ENCODE measurements around the gene DDIT4. TPM values are rescaled to one million over a fixed set of nuclear protein-coding genes. Genes with fewer than 3 reads are reported as not detected.
A peak's percentile ranks its signal among the peaks of the same experiment; 100 is the strongest.

DDIT4 gene
- total and polyA plus RNA-seq, 9 of the 15 experiments (the other 6 are each of a cell fraction or from before 2014, with no cell fraction given) = 8.2 to 675 (median 159) TPM

DNA sequence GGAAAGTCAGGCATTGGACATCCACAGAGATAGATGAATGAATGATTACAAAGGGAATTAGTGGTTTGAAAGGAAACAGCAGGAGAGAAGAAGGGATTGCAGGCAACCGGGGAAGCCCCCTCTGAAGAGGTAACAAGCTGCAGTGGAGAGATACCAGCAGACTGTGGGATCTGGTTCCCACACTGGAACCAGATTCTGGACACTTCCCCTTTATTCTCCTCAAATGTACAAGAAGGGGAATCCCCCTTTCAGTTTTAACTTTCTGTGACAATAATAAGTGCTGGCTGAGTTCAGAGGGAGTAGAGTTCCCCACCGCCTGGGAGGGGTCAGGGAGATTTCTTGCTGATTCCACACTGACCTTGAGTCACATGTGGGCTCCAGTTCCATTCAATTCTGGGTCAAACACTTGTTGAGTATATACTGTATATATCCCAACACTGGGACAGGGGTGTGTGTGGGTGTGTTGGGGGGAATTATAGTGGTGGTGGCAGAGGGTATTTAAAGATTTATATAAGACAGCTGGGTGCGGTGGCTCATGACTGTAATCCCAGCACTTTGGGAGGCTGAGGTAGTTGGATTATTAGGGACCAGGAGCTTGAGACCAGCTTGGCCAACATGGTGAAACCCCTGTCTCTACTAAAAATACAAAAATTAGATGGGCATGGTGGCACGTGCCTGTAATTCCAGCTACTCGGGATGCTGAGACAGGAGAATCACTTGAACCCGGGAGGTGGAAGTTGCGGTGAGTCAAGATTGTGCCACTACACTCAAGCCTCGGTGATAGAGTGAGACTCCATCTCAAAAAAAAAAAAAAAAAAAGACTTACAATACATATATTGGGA, 16.5 kb upstream of the DDIT4 start (continued):
- TF ChIP-seq, protein P1, sequence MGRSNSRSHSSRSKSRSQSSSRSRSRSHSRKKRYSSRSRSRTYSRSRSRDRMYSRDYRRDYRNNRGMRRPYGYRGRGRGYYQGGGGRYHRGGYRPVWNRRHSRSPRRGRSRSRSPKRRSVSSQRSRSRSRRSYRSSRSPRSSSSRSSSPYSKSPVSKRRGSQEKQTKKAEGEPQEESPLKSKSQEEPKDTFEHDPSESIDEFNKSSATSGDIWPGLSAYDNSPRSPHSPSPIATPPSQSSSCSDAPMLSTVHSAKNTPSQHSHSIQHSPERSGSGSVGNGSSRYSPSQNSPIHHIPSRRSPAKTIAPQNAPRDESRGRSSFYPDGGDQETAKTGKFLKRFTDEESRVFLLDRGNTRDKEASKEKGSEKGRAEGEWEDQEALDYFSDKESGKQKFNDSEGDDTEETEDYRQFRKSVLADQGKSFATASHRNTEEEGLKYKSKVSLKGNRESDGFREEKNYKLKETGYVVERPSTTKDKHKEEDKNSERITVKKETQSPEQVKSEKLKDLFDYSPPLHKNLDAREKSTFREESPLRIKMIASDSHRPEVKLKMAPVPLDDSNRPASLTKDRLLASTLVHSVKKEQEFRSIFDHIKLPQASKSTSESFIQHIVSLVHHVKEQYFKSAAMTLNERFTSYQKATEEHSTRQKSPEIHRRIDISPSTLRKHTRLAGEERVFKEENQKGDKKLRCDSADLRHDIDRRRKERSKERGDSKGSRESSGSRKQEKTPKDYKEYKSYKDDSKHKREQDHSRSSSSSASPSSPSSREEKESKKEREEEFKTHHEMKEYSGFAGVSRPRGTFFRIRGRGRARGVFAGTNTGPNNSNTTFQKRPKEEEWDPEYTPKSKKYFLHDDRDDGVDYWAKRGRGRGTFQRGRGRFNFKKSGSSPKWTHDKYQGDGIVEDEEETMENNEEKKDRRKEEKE (IDR thresholded peaks at IDR 0.05; ENCODE audit: borderline replicate concordance in 1 of 2, control insufficient read depth in 1 of 2, low read depth in 2 of 2, low read length in 1 of 2) = no peak
- TF ChIP-seq POLR2B (IDR thresholded peaks at IDR 0.05; ENCODE audit: low read depth, partially characterized antibody) (no peak), ZKSCAN8 (CRISPR knock-in tag; IDR thresholded peaks at IDR 0.05) (no peak), ILK (tag; IDR thresholded peaks at IDR 0.05; ENCODE audit: borderline replicate concordance, low read depth) (no peak), YBX1 (IDR thresholded peaks at IDR 0.05) (no peak), NR1H2 (CRISPR knock-in tag; IDR thresholded peaks at IDR 0.05) (no peak), ZNF282 (CRISPR knock-in tag; IDR thresholded peaks at IDR 0.05) (no peak), TCFL5 (CRISPR knock-in tag; conservative IDR thresholded peaks at IDR 0.05) (no peak), IFI16 (CRISPR knock-in tag; IDR thresholded peaks at IDR 0.05) (no peak), CREBBP (IDR thresholded peaks at IDR 0.05; ENCODE audit: low read depth, low read length) (no peak), EHMT2 (IDR thresholded peaks at IDR 0.05) (no peak), ATF1 (CRISPR knock-in tag; IDR thresholded peaks at IDR 0.05) (no peak), ATF1 (tag; IDR thresholded peaks at IDR 0.05) (peak; percentile 51), CBX2 (IDR thresholded peaks at IDR 0.05; ENCODE audit: insufficient read depth, low read length, poor library complexity, severe bottlenecking) (no peak), SMAD4 (CRISPR knock-in tag; conservative IDR thresholded peaks at IDR 0.05) (peak; percentile 71; the same call in 1 of the 2 replicates), ILF3 (IDR thresholded peaks at IDR 0.05; ENCODE audit: borderline replicate concordance) (no peak), NR2F6 (CRISPR knock-in tag; IDR thresholded peaks at IDR 0.05) (no peak), CBFA2T2 (conservative IDR thresholded peaks at IDR 0.05) (peak; percentile 69)
- TF ChIP-seq, protein P2, sequence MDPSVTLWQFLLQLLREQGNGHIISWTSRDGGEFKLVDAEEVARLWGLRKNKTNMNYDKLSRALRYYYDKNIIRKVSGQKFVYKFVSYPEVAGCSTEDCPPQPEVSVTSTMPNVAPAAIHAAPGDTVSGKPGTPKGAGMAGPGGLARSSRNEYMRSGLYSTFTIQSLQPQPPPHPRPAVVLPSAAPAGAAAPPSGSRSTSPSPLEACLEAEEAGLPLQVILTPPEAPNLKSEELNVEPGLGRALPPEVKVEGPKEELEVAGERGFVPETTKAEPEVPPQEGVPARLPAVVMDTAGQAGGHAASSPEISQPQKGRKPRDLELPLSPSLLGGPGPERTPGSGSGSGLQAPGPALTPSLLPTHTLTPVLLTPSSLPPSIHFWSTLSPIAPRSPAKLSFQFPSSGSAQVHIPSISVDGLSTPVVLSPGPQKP (CRISPR knock-in tag; IDR thresholded peaks at IDR 0.05) = no peak
- TF ChIP-seq, protein P3, sequence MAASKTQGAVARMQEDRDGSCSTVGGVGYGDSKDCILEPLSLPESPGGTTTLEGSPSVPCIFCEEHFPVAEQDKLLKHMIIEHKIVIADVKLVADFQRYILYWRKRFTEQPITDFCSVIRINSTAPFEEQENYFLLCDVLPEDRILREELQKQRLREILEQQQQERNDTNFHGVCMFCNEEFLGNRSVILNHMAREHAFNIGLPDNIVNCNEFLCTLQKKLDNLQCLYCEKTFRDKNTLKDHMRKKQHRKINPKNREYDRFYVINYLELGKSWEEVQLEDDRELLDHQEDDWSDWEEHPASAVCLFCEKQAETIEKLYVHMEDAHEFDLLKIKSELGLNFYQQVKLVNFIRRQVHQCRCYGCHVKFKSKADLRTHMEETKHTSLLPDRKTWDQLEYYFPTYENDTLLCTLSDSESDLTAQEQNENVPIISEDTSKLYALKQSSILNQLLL (CRISPR knock-in tag; IDR thresholded peaks at IDR 0.05; ENCODE audit: borderline replicate concordance) = no peak
- TF ChIP-seq, protein P4, sequence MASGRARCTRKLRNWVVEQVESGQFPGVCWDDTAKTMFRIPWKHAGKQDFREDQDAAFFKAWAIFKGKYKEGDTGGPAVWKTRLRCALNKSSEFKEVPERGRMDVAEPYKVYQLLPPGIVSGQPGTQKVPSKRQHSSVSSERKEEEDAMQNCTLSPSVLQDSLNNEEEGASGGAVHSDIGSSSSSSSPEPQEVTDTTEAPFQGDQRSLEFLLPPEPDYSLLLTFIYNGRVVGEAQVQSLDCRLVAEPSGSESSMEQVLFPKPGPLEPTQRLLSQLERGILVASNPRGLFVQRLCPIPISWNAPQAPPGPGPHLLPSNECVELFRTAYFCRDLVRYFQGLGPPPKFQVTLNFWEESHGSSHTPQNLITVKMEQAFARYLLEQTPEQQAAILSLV (tag; IDR thresholded peaks at IDR 0.05) = no peak
- TF ChIP-seq, protein P5, sequence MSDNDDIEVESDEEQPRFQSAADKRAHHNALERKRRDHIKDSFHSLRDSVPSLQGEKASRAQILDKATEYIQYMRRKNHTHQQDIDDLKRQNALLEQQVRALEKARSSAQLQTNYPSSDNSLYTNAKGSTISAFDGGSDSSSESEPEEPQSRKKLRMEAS (CRISPR knock-in tag; IDR thresholded peaks at IDR 0.05) = no peak
